ENCODE data around the gene BMF.

The BMF gene

GRCh38 chr15:40104865-40105516 lies 3.7 kb downstream of the BMF start:
- Histone ChIP-seq H3K27me3 (replicated peaks; ENCODE audit: control insufficient read depth, insufficient read depth, low read length) (no peaks in the 10 kb centered on the region), H3K4me3 (replicated peaks; ENCODE audit: low read depth, low read length) (peak overlapping the region; percentile 38), H3K36me3 (ENCODE audit: control insufficient read depth, insufficient read depth, low read length) (peaks cover 8% of the 10 kb centered on the region)
- peak; percentile 99 for TF ChIP-seq CTCF (IDR thresholded peaks at IDR 0.05; ENCODE audit: insufficient read depth, low read length, poor library complexity, severe bottlenecking)
- DNase-seq (ENCODE audit: extremely low read depth, insufficient read length) = peak; percentile 79

DNA sequence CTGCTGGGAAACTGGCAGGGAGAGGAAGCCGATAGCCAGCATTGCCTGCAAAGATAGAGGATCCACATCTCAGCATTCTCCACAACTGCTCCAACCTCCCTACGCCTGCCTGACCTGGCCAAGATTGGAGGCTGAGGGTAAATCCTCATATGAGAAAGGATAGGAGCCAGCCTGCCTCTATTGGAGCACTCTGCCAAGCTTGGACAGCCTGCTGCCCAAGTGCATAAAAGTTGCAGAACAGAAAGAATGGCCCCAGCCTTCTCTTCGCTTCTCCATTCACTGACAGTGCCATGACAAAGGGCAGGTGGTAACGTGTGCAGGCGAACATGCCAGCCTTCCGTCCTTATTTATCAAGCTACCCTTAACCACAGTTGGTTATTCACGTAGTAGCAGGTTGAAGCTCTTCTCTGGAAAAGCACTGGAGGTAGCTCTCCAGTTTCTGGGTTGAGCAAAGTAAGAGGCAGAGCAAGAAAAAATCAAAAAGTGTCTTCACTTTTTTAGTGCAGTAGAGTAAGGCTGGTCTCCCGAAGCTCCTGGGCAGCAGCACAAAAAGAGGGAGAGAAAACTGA lies 4.3 kb downstream of the BMF start:
- Histone ChIP-seq H3K27me3 (replicated peaks; ENCODE audit: control insufficient read depth, insufficient read depth, low read length) (no peaks in the 10 kb centered on the region), H3K4me3 (replicated peaks; ENCODE audit: low read depth, low read length) (peak overlapping the region; percentile 38), H3K36me3 (ENCODE audit: control insufficient read depth, insufficient read depth, low read length) (peaks cover 8% of the 10 kb centered on the region)
- no peak for DNase-seq (ENCODE audit: extremely low read depth, insufficient read length)
- TF ChIP-seq CTCF (IDR thresholded peaks at IDR 0.05; ENCODE audit: insufficient read depth, low read length, poor library complexity, severe bottlenecking) = no peak

DNA sequence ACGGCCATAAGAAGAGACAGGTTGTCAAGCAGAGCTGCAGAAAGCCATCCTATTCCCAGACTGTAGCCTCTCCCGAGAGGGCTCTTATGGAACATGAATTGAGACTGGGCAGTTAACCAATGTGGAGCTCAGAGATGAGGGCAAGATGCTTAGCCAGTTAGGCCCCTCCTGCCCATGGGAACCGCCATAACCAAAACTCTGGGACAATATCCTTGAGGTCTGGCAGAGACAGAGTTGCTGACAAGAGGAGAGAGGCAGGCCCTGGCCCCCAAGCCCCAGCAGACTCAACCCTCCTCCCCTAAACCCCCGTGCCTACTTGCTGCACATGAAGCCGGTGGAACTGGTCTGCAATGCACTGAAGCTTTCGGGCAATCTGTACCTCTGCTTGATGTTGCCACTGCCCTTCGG lies 4.8 kb downstream of the BMF start:
- no peak for DNase-seq (ENCODE audit: extremely low read depth, insufficient read length)
- Histone ChIP-seq H3K27me3 (replicated peaks; ENCODE audit: control insufficient read depth, insufficient read depth, low read length) (no peaks in the 10 kb centered on the region), H3K4me3 (replicated peaks; ENCODE audit: low read depth, low read length) (peak overlapping the region; percentile 38), H3K36me3 (ENCODE audit: control insufficient read depth, insufficient read depth, low read length) (peaks cover 8% of the 10 kb centered on the region)
- TF ChIP-seq CTCF (IDR thresholded peaks at IDR 0.05; ENCODE audit: insufficient read depth, low read length, poor library complexity, severe bottlenecking) = no peak

GRCh38 chr15:40102897-40103858 lies 5.5 kb downstream of the BMF start:
- no peak overlapping the region for H3K4me3 ChIP-seq (replicated peaks; ENCODE audit: low read depth, low read length)
- DNase-seq (ENCODE audit: extremely low read depth, insufficient read length) = no peak
- TF ChIP-seq CTCF (IDR thresholded peaks at IDR 0.05; ENCODE audit: insufficient read depth, low read length, poor library complexity, severe bottlenecking) = no peak
- no peaks in the 10 kb centered on the region for H3K27me3 ChIP-seq (replicated peaks; ENCODE audit: control insufficient read depth, insufficient read depth, low read length)
- H3K36me3 ChIP-seq (ENCODE audit: control insufficient read depth, insufficient read depth, low read length) = peaks cover 8% of the 10 kb centered on the region

- peaks cover 8% of the 10 kb centered on the region for H3K36me3 ChIP-seq (ENCODE audit: control insufficient read depth, insufficient read depth, low read length)
- H3K27me3 ChIP-seq (replicated peaks; ENCODE audit: control insufficient read depth, insufficient read depth, low read length) = no peaks in the 10 kb centered on the region
- DNase-seq (ENCODE audit: extremely low read depth, insufficient read length) = no peak
- TF ChIP-seq CTCF (IDR thresholded peaks at IDR 0.05; ENCODE audit: insufficient read depth, low read length, poor library complexity, severe bottlenecking) = no peak
- no peak overlapping the region for H3K4me3 ChIP-seq (replicated peaks; ENCODE audit: low read depth, low read length)
These were observed 7.5 kb downstream of the BMF start for GRCh38 chr15:40100947-40101905.

All from GM06990 (cell line).